SH-SY5Y (cell line): ENCODE results near the gene PHC3.
A peak's percentile ranks its signal among the peaks of the same experiment; 100 is the strongest.

Experiments
- GATA2 ChIP-seq: IDR thresholded peaks from 2 replicates; pipeline ENCODE4 v1.6.1; 2011; ENCODE audit warnings: mild to moderate bottlenecking, low read depth, low read length
- GATA3 ChIP-seq: IDR thresholded peaks from 2 replicates; pipeline ENCODE4 v1.6.1; 2011; ENCODE audit warnings: low read depth, mild to moderate bottlenecking, low read length, moderate library complexity

The PHC3 gene

GRCh38 chr3:170155604-170156003 is 25.9 kb downstream of the PHC3 start:
- TF ChIP-seq GATA3 (no peak), GATA2 (no peak)

- TF ChIP-seq GATA2 (peak; percentile 10; the same call in 1 of the 2 replicates), GATA3 (no peak)
These were observed 26.9 kb downstream of the PHC3 start for GRCh38 chr3:170154569-170155143.

- TF ChIP-seq GATA2 (no peak), GATA3 (no peak)
These were observed 27.4 kb downstream of the PHC3 start for GRCh38 chr3:170154084-170154483.

GRCh38 chr3:170151536-170151935 is 30.0 kb downstream of the PHC3 start:
- TF ChIP-seq GATA3 (no peak), GATA2 (no peak)

GRCh38 chr3:170149016-170149415 is 32.5 kb downstream of the PHC3 start:
- TF ChIP-seq GATA2 = no peak
- TF ChIP-seq GATA3 = no peak

GRCh38 chr3:170145278-170145677 is 36.3 kb downstream of the PHC3 start:
- TF ChIP-seq GATA3 (no peak), GATA2 (no peak)

GRCh38 chr3:170144437-170144843 is 37.1 kb downstream of the PHC3 start:
- TF ChIP-seq GATA3 = no peak
- no peak for TF ChIP-seq GATA2

- TF ChIP-seq GATA2 = no peak
- TF ChIP-seq GATA3 = no peak
These were observed 39.2 kb downstream of the PHC3 start for GRCh38 chr3:170142373-170142772.

GRCh38 chr3:170137986-170138385 is 43.5 kb downstream of the PHC3 start:
- no peak for TF ChIP-seq GATA2
- no peak for TF ChIP-seq GATA3

GRCh38 chr3:170132335-170132734 is 49.2 kb downstream of the PHC3 start:
- no peak for TF ChIP-seq GATA3
- TF ChIP-seq GATA2 = no peak

GRCh38 chr3:170130532-170130931 is 51.0 kb downstream of the PHC3 start:
- TF ChIP-seq GATA2 (no peak), GATA3 (no peak)

GRCh38 chr3:170128977-170129431 is 52.5 kb downstream of the PHC3 start:
- TF ChIP-seq GATA3 (no peak), GATA2 (no peak)

- TF ChIP-seq GATA3 (no peak), GATA2 (no peak)
These were observed 53.1 kb downstream of the PHC3 start for GRCh38 chr3:170128259-170128976.

- TF ChIP-seq GATA3 (no peak), GATA2 (no peak)
These were observed 64.4 kb downstream of the PHC3 start for GRCh38 chr3:170117134-170117533.

- TF ChIP-seq GATA2 (no peak), GATA3 (no peak)
These were observed 70.3 kb downstream of the PHC3 start for GRCh38 chr3:170111147-170111771.
